ENCODE data around the gene BRD8.

- no peak for TF ChIP-seq ZFP30 (CRISPR knock-in tag; IDR thresholded peaks at IDR 0.05)
- no peak for TF ChIP-seq TCF4 (CRISPR knock-in tag; IDR thresholded peaks at IDR 0.05; ENCODE audit: borderline replicate concordance)
These were observed 86.7 kb downstream of the BRD8 start for GRCh38 chr5:138091685-138092084.
